CD8-positive, alpha-beta memory T cell (primary cell): Measurements from ENCODE around the gene NRBF2. TPM values are rescaled to one million over a fixed set of nuclear protein-coding genes. Genes with fewer than 3 reads are reported as not detected.

Experiments
- CTCF ChIA-PET: fragments of 350-600 bp; sonication (Branson Sonifier 250); formaldehyde crosslinking; loops from one replicate; lab custom pipeline; 2021; ENCODE audit warnings: antibody characterized with exemption; lab: Charles Lee
- POLR2A ChIA-PET: fragments of 350-600 bp; sonication (Branson Sonifier 250); formaldehyde crosslinking; loops from one replicate; lab custom pipeline; 2021; ENCODE audit warnings: antibody characterized with exemption; lab: Charles Lee
- DNase-seq, 5 donors: peaks; one replicate each; pipeline versions ENCODE4 v3.0.0 to v3.0.0-alpha.2; 2020 to 2022; ENCODE audit warnings: mixed read lengths in 1 of 5
- H3K27ac ChIP-seq: one replicate; pipeline ENCODE4 v1.7.0; 2013; ENCODE audit warnings: low read depth, mild to moderate bottlenecking, low read length, moderate library complexity
- H3K27me3 ChIP-seq: 2 replicates; pipeline ENCODE4 v1.7.0; 2013; ENCODE audit warnings: low read length, mild to moderate bottlenecking; ENCODE audit not compliant: insufficient read depth, poor library complexity, severe bottlenecking
- H3K36me3 ChIP-seq: 2 replicates; pipeline ENCODE4 v1.7.0; 2013; ENCODE audit warnings: mild to moderate bottlenecking, low read length, moderate library complexity; ENCODE audit not compliant: insufficient read depth
- H3K4me1 ChIP-seq: 2 replicates; pipeline ENCODE4 v1.7.0; 2013; ENCODE audit warnings: mild to moderate bottlenecking, low read length, moderate library complexity; ENCODE audit not compliant: insufficient read depth
- H3K4me3 ChIP-seq: 2 replicates; pipeline ENCODE4 v1.7.0; 2013; ENCODE audit warnings: mild to moderate bottlenecking, low read length
- H3K9me3 ChIP-seq: 2 replicates; pipeline ENCODE4 v1.7.0; 2013; ENCODE audit warnings: mild to moderate bottlenecking, low read length
- H3K27ac Mint-ChIP-seq, 8 donors: one replicate each; pipeline ENCODE4 v1.8.0; 2020 to 2021; ENCODE audit warnings: mixed read lengths in 8 of 8, mild to moderate bottlenecking in 6 of 8, inconsistent platforms in 3 of 8, moderate library complexity in 3 of 8
- H3K27me3 Mint-ChIP-seq, 2 donors: one replicate each; pipeline ENCODE4 v1.8.0; 2020 to 2021; ENCODE audit warnings: mixed read lengths in 2 of 2, mild to moderate bottlenecking in 1 of 2, moderate library complexity in 1 of 2
- H3K36me3 Mint-ChIP-seq, 3 donors: one replicate each; pipeline ENCODE4 v1.8.0; 2020 to 2021; ENCODE audit warnings: mixed read lengths in 3 of 3, inconsistent platforms in 1 of 3, mild to moderate bottlenecking in 1 of 3
- H3K4me1 Mint-ChIP-seq, 3 donors: one replicate each; pipeline ENCODE4 v1.8.0; 2020 to 2021; ENCODE audit warnings: mixed read lengths in 3 of 3, inconsistent platforms in 1 of 3, mild to moderate bottlenecking in 1 of 3
- H3K4me3 Mint-ChIP-seq, 7 donors: one replicate each; pipeline ENCODE4 v1.8.0; 2020 to 2021; ENCODE audit warnings: mixed read lengths in 7 of 7, mild to moderate bottlenecking in 6 of 7, moderate library complexity in 4 of 7, inconsistent platforms in 2 of 7
- H3K9me3 Mint-ChIP-seq, 5 donors: one replicate each; pipeline ENCODE4 v1.8.0; 2020 to 2022; ENCODE audit warnings: mixed read lengths in 5 of 5, mild to moderate bottlenecking in 3 of 5, moderate library complexity in 2 of 5, inconsistent platforms in 1 of 5
- polyA plus RNA-seq: library from polyadenylated mRNA; unstranded; fragments of 300-500 nt; fragmentation: Illumina TruSeq; gene quantifications from one replicate; pipeline ENCODE4 v1.2.3, GENCODE V29; 2021
- total RNA-seq, 2 experiments: library from RNA; stranded (reverse); gene quantifications; one replicate each; pipeline ENCODE4 v1.2.3, GENCODE V29; 2021

NRBF2 gene
- total and polyA plus RNA-seq, 3 experiments from 2014 or later: 25.0 to 29.7 (median 28.3) TPM

GRCh38 chr10:63128443-63128842, 4.7 kb upstream of the NRBF2 start:
- DNase-seq: no peak
- no peak overlapping the region for H3K27ac ChIP-seq
- no peak overlapping the region for H3K27ac Mint-ChIP-seq
- peaks cover 5 to 9% (median 8%) of the 10 kb centered on the region in 3 donors for H3K4me1 Mint-ChIP-seq
- peaks cover 0 to 4% (median 2%) of the 10 kb centered on the region in 3 donors for H3K36me3 Mint-ChIP-seq
- H3K9me3 Mint-ChIP-seq: peaks cover 0 to 8% (median 0%) of the 10 kb centered on the region in 5 donors
- H3K4me3 ChIP-seq: no peak overlapping the region
- CTCF ChIA-PET: interaction anchor here (1.7 kb wide), 1 partner anchor 29 kb away, joined by 5 read pairs; no protein-coding TSS in a partner anchor
- peaks cover 7 to 30% of the 10 kb centered on the region in 2 donors for H3K27me3 Mint-ChIP-seq
- no peaks in the 10 kb centered on the region for H3K36me3 ChIP-seq
- POLR2A ChIA-PET: no interaction called here
- H3K4me3 Mint-ChIP-seq: no peak overlapping the region
- H3K9me3 ChIP-seq: peaks cover 4% of the 10 kb centered on the region
- peaks cover 5% of the 10 kb centered on the region for H3K4me1 ChIP-seq
- no peaks in the 10 kb centered on the region for H3K27me3 ChIP-seq

DNA sequence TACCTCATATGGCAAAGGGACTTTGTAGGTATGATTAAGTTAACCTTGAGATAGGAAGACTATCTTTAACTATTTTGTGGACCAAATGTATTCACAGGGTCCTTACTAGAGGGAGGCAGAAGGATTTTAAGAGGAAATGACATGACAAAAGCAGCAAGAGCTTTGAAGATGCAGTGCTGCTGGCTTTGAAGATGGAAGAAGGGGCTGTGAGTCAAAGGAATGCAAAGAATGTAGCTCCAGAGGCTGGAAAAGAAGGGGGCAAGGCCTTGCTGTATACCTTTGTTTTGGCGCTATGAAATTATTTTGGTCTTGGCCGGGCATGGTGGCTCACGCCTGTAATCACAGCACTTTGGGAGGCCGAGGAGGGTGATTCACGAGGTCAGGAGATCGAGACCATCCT, 3.2 kb upstream of the NRBF2 start:
- CTCF ChIA-PET: interaction anchor here (0.6 to 0.7 kb wide), 2 partner anchors 373 to 1047 kb away, joined by 3 read pairs; no protein-coding TSS in a partner anchor
- peaks cover 4% of the 10 kb centered on the region for H3K9me3 ChIP-seq
- peaks cover 0 to 5% (median 4%) of the 10 kb centered on the region in 3 donors for H3K36me3 Mint-ChIP-seq
- DNase-seq: no peak
- H3K27me3 Mint-ChIP-seq: peaks cover 5 to 25% of the 10 kb centered on the region in 2 donors
- POLR2A ChIA-PET: interaction anchor here (0.7 kb wide), 1 partner anchor 185 kb away, joined by 3 read pairs; no protein-coding TSS in a partner anchor
- H3K27me3 ChIP-seq: no peaks in the 10 kb centered on the region
- no peak overlapping the region for H3K27ac Mint-ChIP-seq
- H3K4me3 Mint-ChIP-seq: peak overlapping the region in 1 of 7 donors; percentile 53
- H3K4me3 ChIP-seq: no peak overlapping the region
- H3K9me3 Mint-ChIP-seq: peaks cover 0 to 8% (median 0%) of the 10 kb centered on the region in 5 donors
- H3K27ac ChIP-seq: no peak overlapping the region
- peaks cover 14 to 19% (median 19%) of the 10 kb centered on the region in 3 donors for H3K4me1 Mint-ChIP-seq
- H3K36me3 ChIP-seq: no peaks in the 10 kb centered on the region
- peaks cover 14% of the 10 kb centered on the region for H3K4me1 ChIP-seq

DNA sequence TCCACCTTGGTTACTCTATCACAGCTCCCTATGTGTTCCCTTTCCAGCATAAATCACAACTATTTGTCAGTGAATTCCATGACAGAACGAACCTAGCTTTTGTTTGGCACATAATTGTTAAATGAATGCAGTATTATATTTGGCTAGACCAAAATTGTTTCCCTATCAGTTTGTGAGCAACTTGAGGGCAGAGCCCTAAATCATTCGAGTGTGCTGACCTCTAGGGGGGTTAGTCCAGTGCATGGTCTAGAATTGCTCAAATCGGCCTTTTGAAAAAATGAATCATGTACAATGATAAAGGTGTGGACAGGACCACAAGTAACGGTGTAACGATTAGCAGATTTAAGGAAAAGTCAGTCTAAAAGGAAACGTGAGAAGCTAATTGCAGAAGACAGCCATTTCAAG, 475 bp upstream of the NRBF2 start:
- Mint-ChIP-seq H3K4me3 (peak overlapping the region; percentile 90 to 98 (median 93)), H3K4me1 (peaks cover 28 to 45% (median 35%) of the 10 kb centered on the region in 3 donors), H3K27me3 (peaks cover 3 to 14% of the 10 kb centered on the region in 2 donors), H3K36me3 (peaks cover 0 to 11% (median 0%) of the 10 kb centered on the region in 3 donors), H3K27ac (peak overlapping the region; percentile 52 to 98 (median 94)), H3K9me3 (peaks cover 0 to 8% (median 0%) of the 10 kb centered on the region in 5 donors)
- POLR2A ChIA-PET: interaction anchor here (0.7 to 2.3 kb wide), 8 partner anchors 9 to 498 kb away, joined by 3 to 10 read pairs (median 4); partner anchors contain the start of genes EGR2 and REEP3
- peaks cover 33% of the 10 kb centered on the region for H3K4me1 ChIP-seq
- DNase-seq: no peak
- peak overlapping the region; percentile 98 for H3K27ac ChIP-seq
- CTCF ChIA-PET: interaction anchor here (0.9 to 1.6 kb wide), 9 partner anchors 9 to 695 kb away, joined by 3 to 6 read pairs (median 4); partner anchors contain the start of genes ADO and EGR2
- peak overlapping the region; percentile 96 for H3K4me3 ChIP-seq
- H3K36me3 ChIP-seq: no peaks in the 10 kb centered on the region
- H3K27me3 ChIP-seq: no peaks in the 10 kb centered on the region
- peaks cover 4% of the 10 kb centered on the region for H3K9me3 ChIP-seq

DNA sequence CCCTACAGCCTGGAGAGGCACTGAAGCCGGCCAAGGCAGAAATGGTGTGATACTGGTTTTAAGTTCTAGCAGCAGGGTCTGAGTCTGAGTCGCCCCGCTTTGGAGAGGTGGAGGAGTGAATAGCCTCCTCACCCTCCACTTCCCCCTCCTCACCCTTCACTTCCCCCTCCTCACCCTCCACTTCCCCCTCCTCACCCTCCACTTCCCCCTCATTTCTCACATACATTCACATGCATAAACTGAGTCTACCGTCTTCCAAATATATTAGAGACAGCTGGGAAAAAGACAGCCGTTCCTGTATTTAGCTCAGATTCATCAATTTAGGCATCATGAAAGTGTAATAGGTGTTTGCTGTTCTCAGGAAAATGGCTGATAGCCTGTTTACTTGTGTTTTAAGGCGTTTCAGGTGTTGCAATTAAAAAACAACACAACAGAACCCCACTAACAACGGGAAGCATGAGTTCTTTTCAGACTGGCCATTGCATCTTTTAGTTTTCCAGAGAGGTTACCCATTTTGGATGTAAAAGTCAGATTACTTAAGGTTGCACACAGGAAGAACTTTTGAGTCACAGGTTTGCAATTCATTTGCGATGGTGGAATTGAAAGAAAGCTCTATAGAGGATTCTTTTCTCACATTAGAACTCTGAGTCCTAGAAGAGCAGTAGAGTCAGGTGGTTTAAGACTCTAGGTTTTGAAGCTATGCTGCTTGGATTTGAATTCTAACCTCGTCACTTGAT, 861 bp downstream of the NRBF2 start:
- peaks cover 33 to 53% (median 41%) of the 10 kb centered on the region in 3 donors for H3K4me1 Mint-ChIP-seq
- peaks cover 33% of the 10 kb centered on the region for H3K4me1 ChIP-seq
- ChIA-PET POLR2A (interaction anchor here (0.5 to 2.3 kb wide), 11 partner anchors 8 to 497 kb away, joined by 3 to 10 read pairs (median 4); partner anchors contain the start of genes EGR2 and REEP3), CTCF (interaction anchor here (0.6 to 1.8 kb wide), 9 partner anchors 12 to 586 kb away, joined by 3 to 7 read pairs (median 4); partner anchors contain the start of gene ADO)
- H3K27ac ChIP-seq: peak overlapping the region; percentile 98
- H3K27me3 ChIP-seq: no peaks in the 10 kb centered on the region
- H3K27me3 Mint-ChIP-seq: peaks cover under 1 to 7% of the 10 kb centered on the region in 2 donors
- peaks cover 4% of the 10 kb centered on the region for H3K9me3 ChIP-seq
- peak overlapping the region; percentile 87 to 98 (median 96) for H3K27ac Mint-ChIP-seq
- no peaks in the 10 kb centered on the region for H3K36me3 ChIP-seq
- DNase-seq: no peak
- peak overlapping the region; percentile 96 for H3K4me3 ChIP-seq
- peak overlapping the region; percentile 90 to 98 (median 93) for H3K4me3 Mint-ChIP-seq
- peaks cover 0 to 17% (median 0%) of the 10 kb centered on the region in 3 donors for H3K36me3 Mint-ChIP-seq
- H3K9me3 Mint-ChIP-seq: peaks cover 0 to 8% (median 0%) of the 10 kb centered on the region in 5 donors

GRCh38 chr10:63137306-63137705, 4.2 kb downstream of the NRBF2 start:
- CTCF ChIA-PET: interaction anchor here (1.0 to 2.2 kb wide), 3 partner anchors 21 to 30 kb away, joined by 3 to 7 read pairs (median 5); no protein-coding TSS in a partner anchor
- Histone ChIP-seq H3K9me3 (peaks cover under 1% of the 10 kb centered on the region), H3K4me1 (peaks cover 42% of the 10 kb centered on the region), H3K27ac (no peak overlapping the region), H3K27me3 (no peaks in the 10 kb centered on the region), H3K36me3 (no peaks in the 10 kb centered on the region), H3K4me3 (no peak overlapping the region)
- Mint-ChIP-seq H3K4me1 (peaks cover 49 to 84% (median 61%) of the 10 kb centered on the region in 3 donors), H3K27me3 (no peaks in the 10 kb centered on the region), H3K9me3 (peaks cover 0 to 6% (median 0%) of the 10 kb centered on the region in 5 donors), H3K27ac (peak overlapping the region in 1 of 8 donors; percentile 38), H3K36me3 (peaks cover 0 to 44% (median 5%) of the 10 kb centered on the region in 3 donors), H3K4me3 (peak overlapping the region in 3 of 7 donors; percentile 12 to 72 (median 37))
- POLR2A ChIA-PET: no interaction called here
- DNase-seq: no peak

- Histone ChIP-seq H3K27ac (no peak overlapping the region), H3K9me3 (no peaks in the 10 kb centered on the region), H3K27me3 (no peaks in the 10 kb centered on the region), H3K4me1 (peaks cover 26% of the 10 kb centered on the region), H3K36me3 (no peaks in the 10 kb centered on the region), H3K4me3 (no peak overlapping the region)
- Mint-ChIP-seq H3K27ac (peak overlapping the region in 4 of 8 donors; percentile 5 to 77 (median 60)), H3K27me3 (peaks cover 0 to 2% of the 10 kb centered on the region in 2 donors), H3K9me3 (no peaks in the 10 kb centered on the region), H3K36me3 (peaks cover 0 to 47% (median 9%) of the 10 kb centered on the region in 3 donors), H3K4me1 (peaks cover 51 to 89% (median 65%) of the 10 kb centered on the region in 3 donors), H3K4me3 (no peak overlapping the region)
- POLR2A ChIA-PET: no interaction called here
- no peak for DNase-seq
- CTCF ChIA-PET: no interaction called here
Measured at GRCh38 chr10:63140077-63140476, 6.9 kb downstream of the NRBF2 start.

- DNase-seq: no peak
- H3K36me3 Mint-ChIP-seq: peaks cover 0 to 49% (median 15%) of the 10 kb centered on the region in 3 donors
- peaks cover 19% of the 10 kb centered on the region for H3K4me1 ChIP-seq
- no peak overlapping the region for H3K27ac Mint-ChIP-seq
- no peaks in the 10 kb centered on the region for H3K9me3 Mint-ChIP-seq
- no peaks in the 10 kb centered on the region for H3K9me3 ChIP-seq
- H3K27ac ChIP-seq: no peak overlapping the region
- peaks cover 3% of the 10 kb centered on the region for H3K36me3 ChIP-seq
- H3K4me1 Mint-ChIP-seq: peaks cover 50 to 90% (median 72%) of the 10 kb centered on the region in 3 donors
- H3K27me3 Mint-ChIP-seq: peaks cover 0 to 2% of the 10 kb centered on the region in 2 donors
- ChIA-PET CTCF (interaction anchor here (1.2 kb wide), 1 partner anchor 16 kb away, joined by 3 read pairs; no protein-coding TSS in a partner anchor), POLR2A (interaction anchor here (1.2 kb wide), 1 partner anchor 9 kb away, joined by 4 read pairs; the partner anchor contains the start of gene NRBF2)
- no peaks in the 10 kb centered on the region for H3K27me3 ChIP-seq
- peak overlapping the region in 1 of 7 donors; percentile 27 for H3K4me3 Mint-ChIP-seq
- H3K4me3 ChIP-seq: no peak overlapping the region
Measured at GRCh38 chr10:63142136-63142535, 9.0 kb downstream of the NRBF2 start.
